ENCODE measurements around the gene HPD. TPM values are rescaled to one million over a fixed set of nuclear protein-coding genes. Genes with fewer than 3 reads are reported as not detected.

Gene HPD
- total RNA-seq, 2 donors from 2014 or later = 0.39 to 1.3 TPM

DNA sequence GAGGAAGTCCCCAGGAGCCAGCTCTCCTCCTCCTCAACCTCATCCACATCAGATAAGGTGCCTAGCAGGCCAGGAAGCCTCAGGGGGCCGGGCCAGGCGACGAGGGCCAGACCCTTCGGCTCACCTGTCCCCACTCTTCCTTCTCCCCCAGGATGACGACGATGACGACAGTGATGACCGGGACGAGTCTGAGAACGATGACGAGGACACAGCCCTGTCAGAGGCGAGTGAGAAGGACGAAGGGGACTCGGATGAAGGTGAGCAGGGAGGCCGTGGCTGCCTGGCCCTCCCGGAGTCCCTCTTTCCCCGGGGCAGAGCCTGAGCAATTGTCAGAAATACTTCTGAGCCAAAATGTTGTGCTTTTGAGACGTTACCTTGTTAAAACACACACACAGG lies 41.0 kb downstream of the HPD start:
- H3K4me1 ChIP-seq = peaks cover 0 to 15% of the 10 kb centered on the region in 2 donors
- TF ChIP-seq, protein P1, sequence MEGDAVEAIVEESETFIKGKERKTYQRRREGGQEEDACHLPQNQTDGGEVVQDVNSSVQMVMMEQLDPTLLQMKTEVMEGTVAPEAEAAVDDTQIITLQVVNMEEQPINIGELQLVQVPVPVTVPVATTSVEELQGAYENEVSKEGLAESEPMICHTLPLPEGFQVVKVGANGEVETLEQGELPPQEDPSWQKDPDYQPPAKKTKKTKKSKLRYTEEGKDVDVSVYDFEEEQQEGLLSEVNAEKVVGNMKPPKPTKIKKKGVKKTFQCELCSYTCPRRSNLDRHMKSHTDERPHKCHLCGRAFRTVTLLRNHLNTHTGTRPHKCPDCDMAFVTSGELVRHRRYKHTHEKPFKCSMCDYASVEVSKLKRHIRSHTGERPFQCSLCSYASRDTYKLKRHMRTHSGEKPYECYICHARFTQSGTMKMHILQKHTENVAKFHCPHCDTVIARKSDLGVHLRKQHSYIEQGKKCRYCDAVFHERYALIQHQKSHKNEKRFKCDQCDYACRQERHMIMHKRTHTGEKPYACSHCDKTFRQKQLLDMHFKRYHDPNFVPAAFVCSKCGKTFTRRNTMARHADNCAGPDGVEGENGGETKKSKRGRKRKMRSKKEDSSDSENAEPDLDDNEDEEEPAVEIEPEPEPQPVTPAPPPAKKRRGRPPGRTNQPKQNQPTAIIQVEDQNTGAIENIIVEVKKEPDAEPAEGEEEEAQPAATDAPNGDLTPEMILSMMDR (IDR thresholded peaks at IDR 0.05) = no peak
- no peak overlapping the region for H3K27ac ChIP-seq
- no peak overlapping the region for H3K4me3 ChIP-seq
- H3K36me3 ChIP-seq = peaks cover 89% of the 10 kb centered on the region
- H3K9me3 ChIP-seq = no peaks in the 10 kb centered on the region
- no peak for DNase-seq (ENCODE audit: low spot score)
- H3K27me3 ChIP-seq = no peaks in the 10 kb centered on the region

GRCh38 chr12:121816925-121817647 lies 41.6 kb downstream of the HPD start:
- Histone ChIP-seq H3K36me3 (peaks cover 83% of the 10 kb centered on the region), H3K27me3 (no peaks in the 10 kb centered on the region), H3K4me3 (no peak overlapping the region), H3K27ac (no peak overlapping the region), H3K9me3 (no peaks in the 10 kb centered on the region), H3K4me1 (peaks cover 0 to 20% of the 10 kb centered on the region in 2 donors)
- DNase-seq (ENCODE audit: low spot score) = no peak
- TF ChIP-seq, protein P1 (IDR thresholded peaks at IDR 0.05) = no peak

DNA sequence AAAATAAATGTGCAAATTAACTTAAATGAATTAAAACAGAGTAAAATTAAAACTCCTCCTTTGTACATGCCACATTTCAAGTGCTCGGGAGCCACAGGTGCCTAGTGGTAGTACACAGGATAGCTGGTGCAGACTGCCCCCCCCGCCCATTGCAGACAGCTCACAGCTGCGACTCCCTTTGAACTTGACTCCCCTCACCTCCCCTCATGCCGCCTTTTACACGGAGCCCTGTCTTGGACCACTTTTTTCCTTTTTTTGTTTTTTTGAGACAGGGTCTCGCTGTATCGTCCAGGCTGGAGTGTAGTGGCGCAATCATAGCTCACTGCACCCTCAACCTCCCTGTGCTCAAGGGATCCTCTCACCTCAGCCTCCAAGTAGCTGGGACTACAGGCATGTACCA lies 43.4 kb downstream of the HPD start:
- Histone ChIP-seq H3K27ac (no peak overlapping the region), H3K27me3 (no peaks in the 10 kb centered on the region), H3K4me3 (no peak overlapping the region), H3K9me3 (no peaks in the 10 kb centered on the region), H3K4me1 (peaks cover 0 to 38% of the 10 kb centered on the region in 2 donors), H3K36me3 (peaks cover 72% of the 10 kb centered on the region)
- no peak for DNase-seq (ENCODE audit: low spot score)
- TF ChIP-seq, protein P1 (IDR thresholded peaks at IDR 0.05) = no peak

GRCh38 chr12:121814429-121815119 lies 44.1 kb downstream of the HPD start:
- H3K4me1 ChIP-seq = peaks cover 0 to 44% of the 10 kb centered on the region in 2 donors
- no peak overlapping the region for H3K4me3 ChIP-seq
- H3K36me3 ChIP-seq = peaks cover 72% of the 10 kb centered on the region
- TF ChIP-seq, protein P1 (IDR thresholded peaks at IDR 0.05) = no peak
- H3K27me3 ChIP-seq = no peaks in the 10 kb centered on the region
- no peaks in the 10 kb centered on the region for H3K9me3 ChIP-seq
- no peak for DNase-seq (ENCODE audit: low spot score)
- H3K27ac ChIP-seq = no peak overlapping the region

DNA sequence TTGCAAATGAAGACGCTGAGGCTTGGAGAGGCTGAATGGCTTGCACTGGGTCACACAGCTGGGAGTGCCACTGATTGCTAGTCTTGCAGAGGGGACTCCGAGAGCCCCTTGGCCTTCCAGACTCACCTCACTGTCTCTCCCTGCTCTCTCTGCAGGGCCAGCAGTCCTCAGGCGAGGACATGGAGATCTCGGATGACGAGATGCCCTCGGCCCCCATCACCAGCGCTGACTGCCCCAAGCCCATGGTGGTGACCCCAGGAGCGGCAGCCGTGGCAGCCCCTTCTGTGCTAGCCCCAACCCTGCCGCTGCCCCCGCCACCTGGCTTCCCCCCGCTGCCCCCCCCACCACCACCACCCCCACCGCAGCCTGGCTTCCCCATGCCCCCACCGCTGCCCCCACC lies 44.7 kb downstream of the HPD start:
- Histone ChIP-seq H3K9me3 (no peaks in the 10 kb centered on the region), H3K36me3 (peaks cover 72% of the 10 kb centered on the region), H3K27ac (no peak overlapping the region), H3K27me3 (no peaks in the 10 kb centered on the region), H3K4me1 (peaks cover 0 to 44% of the 10 kb centered on the region in 2 donors), H3K4me3 (no peak overlapping the region)
- TF ChIP-seq, protein P1 (IDR thresholded peaks at IDR 0.05) = no peak
- no peak for DNase-seq (ENCODE audit: low spot score)

Data from right atrium auricular region (tissue), 2 donors.